ENCODE data around the gene UPK3A.

- TF ChIP-seq, protein P1, sequence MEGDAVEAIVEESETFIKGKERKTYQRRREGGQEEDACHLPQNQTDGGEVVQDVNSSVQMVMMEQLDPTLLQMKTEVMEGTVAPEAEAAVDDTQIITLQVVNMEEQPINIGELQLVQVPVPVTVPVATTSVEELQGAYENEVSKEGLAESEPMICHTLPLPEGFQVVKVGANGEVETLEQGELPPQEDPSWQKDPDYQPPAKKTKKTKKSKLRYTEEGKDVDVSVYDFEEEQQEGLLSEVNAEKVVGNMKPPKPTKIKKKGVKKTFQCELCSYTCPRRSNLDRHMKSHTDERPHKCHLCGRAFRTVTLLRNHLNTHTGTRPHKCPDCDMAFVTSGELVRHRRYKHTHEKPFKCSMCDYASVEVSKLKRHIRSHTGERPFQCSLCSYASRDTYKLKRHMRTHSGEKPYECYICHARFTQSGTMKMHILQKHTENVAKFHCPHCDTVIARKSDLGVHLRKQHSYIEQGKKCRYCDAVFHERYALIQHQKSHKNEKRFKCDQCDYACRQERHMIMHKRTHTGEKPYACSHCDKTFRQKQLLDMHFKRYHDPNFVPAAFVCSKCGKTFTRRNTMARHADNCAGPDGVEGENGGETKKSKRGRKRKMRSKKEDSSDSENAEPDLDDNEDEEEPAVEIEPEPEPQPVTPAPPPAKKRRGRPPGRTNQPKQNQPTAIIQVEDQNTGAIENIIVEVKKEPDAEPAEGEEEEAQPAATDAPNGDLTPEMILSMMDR (IDR thresholded peaks at IDR 0.05; ENCODE audit: low read depth, low read length), result no peak
- TF ChIP-seq POLR2A (IDR thresholded peaks at IDR 0.05; ENCODE audit: extremely low read depth, insufficient read length), result no peak
Measured at GRCh38 chr22:45259754-45260394, 24.9 kb upstream of the UPK3A start.

All from NB4 (cell line).